Measurements from ENCODE around the gene MYCBP2. TPM values are rescaled to one million over a fixed set of nuclear protein-coding genes. Genes with fewer than 3 reads are reported as not detected.
A peak's percentile ranks its signal among the peaks of the same experiment; 100 is the strongest.
"Not testable (repeated sequence)": the region's sequence is repeated elsewhere in the genome, so short reads cannot be mapped to it uniquely, and the experiment has no call there.

Gene MYCBP2
- total and polyA plus RNA-seq, 8 donors, result 70.4 to 105 (median 79.1) TPM

DNA sequence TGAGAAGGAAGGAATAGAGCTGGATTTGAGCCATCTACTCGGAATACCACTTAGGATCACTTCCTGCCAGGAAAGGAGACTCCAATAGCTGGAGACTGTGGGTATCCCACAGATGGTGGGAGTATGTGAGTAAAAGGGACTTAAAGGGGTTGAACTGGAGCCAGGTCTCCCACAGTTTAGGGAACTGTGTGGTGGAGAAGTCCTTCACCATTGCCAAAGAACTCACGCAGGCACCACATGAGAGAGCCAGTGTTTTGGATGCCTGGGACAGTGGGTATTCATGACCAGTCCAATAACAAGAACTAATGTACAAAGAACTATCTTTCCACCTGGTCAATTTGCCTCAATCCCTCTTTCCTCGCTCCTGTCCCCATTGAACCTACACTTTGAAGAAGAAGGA, 24.4 kb upstream of the MYCBP2 start:
- H3K9me3 ChIP-seq, result no peaks in the 10 kb centered on the region
- H3K27me3 ChIP-seq, result no peaks in the 10 kb centered on the region
- no peaks in the 10 kb centered on the region for H3K36me3 ChIP-seq
- TF ChIP-seq, protein P1, sequence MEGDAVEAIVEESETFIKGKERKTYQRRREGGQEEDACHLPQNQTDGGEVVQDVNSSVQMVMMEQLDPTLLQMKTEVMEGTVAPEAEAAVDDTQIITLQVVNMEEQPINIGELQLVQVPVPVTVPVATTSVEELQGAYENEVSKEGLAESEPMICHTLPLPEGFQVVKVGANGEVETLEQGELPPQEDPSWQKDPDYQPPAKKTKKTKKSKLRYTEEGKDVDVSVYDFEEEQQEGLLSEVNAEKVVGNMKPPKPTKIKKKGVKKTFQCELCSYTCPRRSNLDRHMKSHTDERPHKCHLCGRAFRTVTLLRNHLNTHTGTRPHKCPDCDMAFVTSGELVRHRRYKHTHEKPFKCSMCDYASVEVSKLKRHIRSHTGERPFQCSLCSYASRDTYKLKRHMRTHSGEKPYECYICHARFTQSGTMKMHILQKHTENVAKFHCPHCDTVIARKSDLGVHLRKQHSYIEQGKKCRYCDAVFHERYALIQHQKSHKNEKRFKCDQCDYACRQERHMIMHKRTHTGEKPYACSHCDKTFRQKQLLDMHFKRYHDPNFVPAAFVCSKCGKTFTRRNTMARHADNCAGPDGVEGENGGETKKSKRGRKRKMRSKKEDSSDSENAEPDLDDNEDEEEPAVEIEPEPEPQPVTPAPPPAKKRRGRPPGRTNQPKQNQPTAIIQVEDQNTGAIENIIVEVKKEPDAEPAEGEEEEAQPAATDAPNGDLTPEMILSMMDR (IDR thresholded peaks at IDR 0.05), result no peak
- DNase-seq, result no peak
- intact Hi-C loops (cut with DNase I), result no loop called here
- peaks cover 0 to 40% of the 10 kb centered on the region in 2 donors for H3K4me1 ChIP-seq
- no peak overlapping the region for H3K27ac ChIP-seq
- H3K4me3 ChIP-seq, result no peak overlapping the region
- ATAC-seq, result no peak

DNA sequence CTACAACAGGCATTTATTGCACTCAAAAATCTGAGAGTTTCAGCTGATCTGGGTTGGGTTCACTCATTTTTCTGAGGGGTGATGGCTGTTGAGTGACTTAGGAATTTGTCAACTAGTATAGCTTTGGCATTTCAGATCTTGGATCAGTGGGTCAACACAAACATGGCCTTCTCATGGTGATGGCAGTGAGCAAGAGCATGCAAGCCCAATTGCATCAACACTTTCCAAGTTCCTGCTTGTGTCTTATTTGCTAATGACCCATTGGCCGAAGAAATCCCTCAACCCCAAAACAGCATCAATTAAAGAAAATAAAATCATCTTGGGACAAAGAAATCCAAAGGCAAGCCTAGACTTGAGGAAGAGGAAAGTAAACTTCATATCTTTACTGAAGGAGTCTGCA, 23.9 kb upstream of the MYCBP2 start:
- H3K27ac ChIP-seq, result no peak overlapping the region
- no peaks in the 10 kb centered on the region for H3K9me3 ChIP-seq
- no peak overlapping the region for H3K4me3 ChIP-seq
- no peaks in the 10 kb centered on the region for H3K27me3 ChIP-seq
- ATAC-seq (no peak), DNase-seq (no peak)
- H3K4me1 ChIP-seq, result peaks cover 0 to 40% of the 10 kb centered on the region in 2 donors
- intact Hi-C loops (cut with DNase I), result no loop called here
- no peaks in the 10 kb centered on the region for H3K36me3 ChIP-seq
- TF ChIP-seq, protein P1 (IDR thresholded peaks at IDR 0.05), result no peak

DNA sequence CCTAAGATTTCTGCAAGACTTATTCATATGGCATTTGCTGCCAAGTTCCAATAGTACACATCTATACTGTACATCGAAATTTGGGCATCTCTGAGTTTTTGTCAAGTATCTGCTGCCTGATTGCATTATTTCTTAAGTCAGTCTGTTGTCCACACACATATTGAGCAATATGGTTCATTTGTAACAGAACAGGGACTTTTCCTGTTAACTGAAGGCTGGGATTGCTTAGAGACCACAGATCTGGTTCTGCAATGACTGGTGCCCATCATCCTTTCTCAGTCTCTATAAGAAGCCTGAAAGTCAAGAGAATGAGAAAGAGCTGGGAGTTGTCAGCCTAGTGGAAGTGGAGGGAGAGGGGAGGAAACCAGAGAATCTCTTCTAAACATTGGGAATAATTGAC, 22.5 kb upstream of the MYCBP2 start:
- Histone ChIP-seq H3K9me3 (no peaks in the 10 kb centered on the region), H3K36me3 (no peaks in the 10 kb centered on the region), H3K4me1 (peaks cover 0 to 35% of the 10 kb centered on the region in 2 donors), H3K27me3 (no peaks in the 10 kb centered on the region), H3K27ac (no peak overlapping the region), H3K4me3 (no peak overlapping the region)
- ATAC-seq (no peak), DNase-seq (no peak)
- TF ChIP-seq, protein P1 (IDR thresholded peaks at IDR 0.05), result no peak
- intact Hi-C loops (cut with DNase I), result no loop called here

DNA sequence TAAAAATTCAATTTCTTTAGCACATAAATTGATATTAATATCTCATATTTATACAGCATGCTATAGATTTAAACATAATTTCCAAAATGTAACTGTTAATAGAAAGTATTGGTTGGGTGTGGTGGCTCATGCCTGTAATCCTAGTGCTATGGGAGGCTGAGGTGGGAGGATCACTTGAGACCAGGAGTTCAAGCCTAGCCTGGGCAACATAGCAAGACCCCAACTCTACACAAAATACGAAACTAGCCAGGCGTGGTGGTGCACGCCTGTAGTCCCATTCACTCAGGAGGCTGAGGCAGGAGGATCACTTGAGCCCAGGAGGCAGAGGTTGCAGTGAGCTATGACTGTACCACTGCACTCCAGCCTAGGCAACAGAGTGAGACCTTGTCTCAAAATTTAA, 20.5 kb upstream of the MYCBP2 start:
- H3K4me1 ChIP-seq, result peaks cover 0 to 24% of the 10 kb centered on the region in 2 donors
- H3K4me3 ChIP-seq; DNase-seq; H3K27ac ChIP-seq; H3K27me3 ChIP-seq; intact Hi-C loops (cut with DNase I); H3K9me3 ChIP-seq; ATAC-seq; H3K36me3 ChIP-seq: not testable (repeated sequence)

DNA sequence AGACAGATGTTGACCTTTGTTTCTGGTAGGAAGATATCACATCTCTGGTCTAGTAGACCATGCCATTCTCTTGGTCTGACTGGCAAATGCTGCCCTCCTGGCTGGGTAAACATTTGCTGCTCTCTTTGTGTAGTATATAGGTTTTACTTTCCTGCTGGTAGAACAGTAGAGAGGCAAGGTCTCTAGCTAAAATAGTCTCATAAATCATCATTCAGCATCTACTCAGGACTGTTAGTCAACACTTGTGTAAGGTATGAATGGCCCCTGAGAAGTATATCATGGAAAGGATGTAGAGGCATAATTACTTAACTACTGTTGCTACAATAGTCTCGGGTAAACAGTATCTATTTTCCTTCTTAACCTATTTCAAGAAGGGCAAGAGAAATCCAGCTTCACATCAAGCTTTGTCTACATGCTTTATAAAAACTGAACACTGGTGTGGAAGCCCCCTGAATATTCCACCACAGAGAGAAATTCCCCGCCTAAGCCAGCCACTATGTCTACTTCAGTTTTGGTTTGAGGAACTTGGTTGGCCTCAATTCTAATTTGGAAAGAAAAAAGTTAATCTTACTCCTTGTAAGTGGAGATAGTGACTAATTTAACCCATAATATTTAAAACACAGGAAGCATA, 18.4 kb upstream of the MYCBP2 start:
- H3K4me1 ChIP-seq, result peaks cover 0 to 17% of the 10 kb centered on the region in 2 donors
- TF ChIP-seq, protein P1 (IDR thresholded peaks at IDR 0.05), result no peak
- no peaks in the 10 kb centered on the region for H3K9me3 ChIP-seq
- intact Hi-C loops (cut with DNase I), result no loop called here
- H3K27ac ChIP-seq, result no peak overlapping the region
- H3K4me3 ChIP-seq, result no peak overlapping the region
- H3K27me3 ChIP-seq, result no peaks in the 10 kb centered on the region
- H3K36me3 ChIP-seq, result no peaks in the 10 kb centered on the region
- ATAC-seq, result peak; percentile 31
- peak in 1 of 4 donors; percentile 3 for DNase-seq

DNA sequence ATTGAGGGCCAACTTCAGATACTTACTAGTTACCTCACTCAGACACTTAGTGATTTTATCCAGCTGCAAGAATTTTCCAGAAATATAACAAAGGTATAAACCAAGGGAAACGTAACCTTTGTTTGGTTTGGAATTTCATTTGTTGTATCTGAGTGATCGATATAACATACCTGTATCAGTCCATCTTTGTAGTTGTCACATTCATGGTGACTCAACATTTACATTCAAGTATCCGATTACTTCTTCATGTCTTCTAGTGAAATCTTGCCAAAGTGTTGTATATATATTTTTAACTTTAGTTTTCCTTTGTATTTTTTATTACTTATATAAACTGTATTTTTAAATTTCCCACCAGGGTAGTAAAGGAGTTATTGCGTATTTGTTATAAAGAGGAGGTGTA, 16.9 kb upstream of the MYCBP2 start:
- intact Hi-C loops (cut with DNase I), result no loop called here
- no peaks in the 10 kb centered on the region for H3K9me3 ChIP-seq
- ATAC-seq (no peak), DNase-seq (no peak)
- H3K36me3 ChIP-seq, result no peaks in the 10 kb centered on the region
- no peak overlapping the region for H3K27ac ChIP-seq
- peaks cover 0 to 8% of the 10 kb centered on the region in 2 donors for H3K4me1 ChIP-seq
- H3K4me3 ChIP-seq, result no peak overlapping the region
- H3K27me3 ChIP-seq, result no peaks in the 10 kb centered on the region
- TF ChIP-seq, protein P1 (IDR thresholded peaks at IDR 0.05), result no peak
